Sigmoid colon (tissue), 7 donors: Measurements from ENCODE around the gene TNNI2. TPM values are rescaled to one million over a fixed set of nuclear protein-coding genes. Genes with fewer than 3 reads are reported as not detected.
A peak's percentile ranks its signal among the peaks of the same experiment; 100 is the strongest.

Experiments
- DNase-seq: peaks from one replicate; pipeline ENCODE4 v3.0.0-alpha.2; 2019
- H3K27ac ChIP-seq, 4 donors: fragments of 200-600 bp; sonication (generic); one replicate each; pipeline ENCODE4 v1.5.1; 2016 to 2019; ENCODE audit warnings: mild to moderate bottlenecking in 1 of 4
- H3K27me3 ChIP-seq, 3 donors: fragments of 200-600 bp; sonication (generic); one replicate each; pipeline ENCODE4 v1.5.1; 2019; ENCODE audit warnings: mild to moderate bottlenecking in 1 of 3
- H3K36me3 ChIP-seq, 4 donors: fragments of 200-600 bp; sonication (generic); one replicate each; pipeline ENCODE4 v1.5.1; 2016 to 2019
- H3K4me1 ChIP-seq, 4 donors: fragments of 200-600 bp; sonication (generic); one replicate each; pipeline ENCODE4 v1.5.1; 2017 to 2019
- H3K4me3 ChIP-seq, 4 donors: fragments of 200-600 bp; sonication (generic); one replicate each; pipeline ENCODE4 v1.5.1; 2017 to 2019; ENCODE audit warnings: mild to moderate bottlenecking in 2 of 4, moderate library complexity in 1 of 4
- H3K9me3 ChIP-seq, 4 donors: fragments of 200-600 bp in 3 of 4; sonication (generic) in 3 of 4; one replicate each; pipeline versions ENCODE4 v1.5.1 to v1.6.1; 2013 to 2019
- EP300 ChIP-seq, 4 donors: sonication (generic); formaldehyde crosslinking; IDR thresholded peaks; one replicate each; pipeline ENCODE4 v1.6.1; 2017; ENCODE audit warnings: antibody characterized with exemption in 4 of 4
- POLR2A ChIP-seq, 2 donors: fragments of 450-650 bp; IDR thresholded peaks; one replicate each; pipeline ENCODE4 v1.6.1; 2016; ENCODE audit warnings: antibody characterized with exemption in 2 of 2, mild to moderate bottlenecking in 2 of 2, moderate library complexity in 2 of 2
- POLR2AphosphoS5 ChIP-seq, 4 donors: sonication (generic); formaldehyde crosslinking; IDR thresholded peaks; one replicate each; pipeline ENCODE4 v1.6.1; 2017; ENCODE audit warnings: antibody characterized with exemption in 4 of 4
- WGBS, 2 donors: extraction: QIAGEN DNeasy Blood & Tissue Kit; methylation state at CpG; one replicate each; pipeline ENCODE4 v1.1.7; 2013; 5-methylcytosine and 5-hydroxymethylcytosine counted together
- intact Hi-C: fragments of 100-400 bp; cut with DNase I; formaldehyde crosslinking; loops from one replicate; pipeline ENCODE4 v1.15.1; 2023
- polyA plus RNA-seq, 3 donors: library from polyadenylated mRNA; stranded (reverse); fragments of 200-250 nt; gene quantifications; one replicate each; pipeline ENCODE4 v1.2.3, GENCODE V29; 2013
- total RNA-seq, 4 donors: library from RNA; depleted of rRNA; stranded (reverse); fragments of >200 nt; gene quantifications; one replicate each; pipeline ENCODE4 v1.1.0, GENCODE V29; 2016
- TF ChIP-seq, protein P1 (sequence below), 4 experiments: fragments of 450-650 bp in 3 of 4; fragments of 200-600 bp in 1 of 4; IDR thresholded peaks; one replicate each; pipeline ENCODE4 v1.5.1; 2016 to 2019; ENCODE audit warnings: antibody characterized with exemption in 4 of 4, mild to moderate bottlenecking in 3 of 4, moderate library complexity in 2 of 4
- donor health status: healthy with polysubstance abuse.
- donor health status: Bipolar disorder and iron deficiency.
- donor health status: healthy.

The TNNI2 gene
- total and polyA plus RNA-seq, 7 donors: 1.7 to 2.4 TPM; not detected in 5

DNA sequence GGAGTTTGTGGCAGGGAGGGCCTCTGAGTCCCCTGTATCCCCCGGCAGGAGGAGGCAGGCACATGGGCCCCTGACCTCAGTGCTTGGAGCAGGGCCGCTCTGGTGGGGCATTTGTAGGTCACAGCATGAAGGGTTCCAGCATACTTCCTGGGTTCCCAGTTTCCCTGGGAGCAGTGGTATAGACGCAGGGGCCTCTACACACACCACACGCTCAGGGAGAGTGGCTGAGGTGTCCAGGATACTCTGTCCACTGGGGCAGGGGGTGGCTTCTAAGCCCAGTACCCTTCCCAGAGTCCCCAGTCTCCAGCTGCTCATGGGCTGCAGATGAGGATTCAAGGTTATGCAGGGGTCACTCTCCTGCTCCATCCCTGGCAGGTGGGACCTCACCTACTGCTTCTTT is 20.2 kb downstream of the TNNI2 start:
- intact Hi-C loops: no loop called here
- WGBS, 2 donors: 67 to 85% methylated on average over 4 of the region's 4 CpGs
- TF ChIP-seq EP300 (IDR thresholded peaks at IDR 0.05): no peak
- Histone ChIP-seq H3K27ac (no peak overlapping the region), H3K36me3 (no peaks in the 10 kb centered on the region), H3K27me3 (no peaks in the 10 kb centered on the region), H3K4me3 (no peak overlapping the region), H3K9me3 (no peaks in the 10 kb centered on the region), H3K4me1 (peaks cover 0 to 12% (median 11%) of the 10 kb centered on the region in 4 donors)
- DNase-seq: no peak

DNA sequence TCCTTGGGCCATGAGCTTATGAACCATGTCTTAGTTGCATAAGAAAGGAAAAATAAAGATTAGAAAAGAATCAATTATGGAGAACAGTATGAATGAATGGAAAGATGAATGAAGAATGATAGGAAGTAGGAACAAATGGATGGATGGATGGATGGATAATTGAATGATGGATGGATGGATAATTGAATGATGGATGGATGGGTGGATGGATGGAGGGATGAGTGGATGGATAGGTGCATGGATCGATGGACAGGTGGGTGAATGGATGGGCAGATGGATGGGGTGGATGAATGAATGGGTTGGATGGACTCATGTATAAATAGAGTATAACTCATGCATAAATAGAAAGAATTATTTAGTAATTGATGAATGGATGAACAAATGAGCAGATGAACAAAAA is 21.3 kb downstream of the TNNI2 start:
- 95% methylated on average over 1 of the region's 1 CpG for WGBS, 2 donors
- Histone ChIP-seq H3K36me3 (no peaks in the 10 kb centered on the region), H3K27ac (no peak overlapping the region), H3K4me3 (no peak overlapping the region), H3K27me3 (no peaks in the 10 kb centered on the region), H3K4me1 (peaks cover 0 to 23% (median 22%) of the 10 kb centered on the region in 4 donors), H3K9me3 (no peaks in the 10 kb centered on the region)
- intact Hi-C loops: loop anchor here (5.0 to 10.0 kb wide), 3 partner anchors 98 to 545 kb away; partner anchors contain the start of genes C11orf21, CTSD, TSPAN32 and TSSC4
- TF ChIP-seq EP300 (IDR thresholded peaks at IDR 0.05) (no peak), POLR2AphosphoS5 (IDR thresholded peaks at IDR 0.05) (no peak), POLR2A (IDR thresholded peaks at IDR 0.05) (no peak)
- TF ChIP-seq, protein P1, sequence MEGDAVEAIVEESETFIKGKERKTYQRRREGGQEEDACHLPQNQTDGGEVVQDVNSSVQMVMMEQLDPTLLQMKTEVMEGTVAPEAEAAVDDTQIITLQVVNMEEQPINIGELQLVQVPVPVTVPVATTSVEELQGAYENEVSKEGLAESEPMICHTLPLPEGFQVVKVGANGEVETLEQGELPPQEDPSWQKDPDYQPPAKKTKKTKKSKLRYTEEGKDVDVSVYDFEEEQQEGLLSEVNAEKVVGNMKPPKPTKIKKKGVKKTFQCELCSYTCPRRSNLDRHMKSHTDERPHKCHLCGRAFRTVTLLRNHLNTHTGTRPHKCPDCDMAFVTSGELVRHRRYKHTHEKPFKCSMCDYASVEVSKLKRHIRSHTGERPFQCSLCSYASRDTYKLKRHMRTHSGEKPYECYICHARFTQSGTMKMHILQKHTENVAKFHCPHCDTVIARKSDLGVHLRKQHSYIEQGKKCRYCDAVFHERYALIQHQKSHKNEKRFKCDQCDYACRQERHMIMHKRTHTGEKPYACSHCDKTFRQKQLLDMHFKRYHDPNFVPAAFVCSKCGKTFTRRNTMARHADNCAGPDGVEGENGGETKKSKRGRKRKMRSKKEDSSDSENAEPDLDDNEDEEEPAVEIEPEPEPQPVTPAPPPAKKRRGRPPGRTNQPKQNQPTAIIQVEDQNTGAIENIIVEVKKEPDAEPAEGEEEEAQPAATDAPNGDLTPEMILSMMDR (IDR thresholded peaks at IDR 0.05): no peak
- no peak for DNase-seq

DNA sequence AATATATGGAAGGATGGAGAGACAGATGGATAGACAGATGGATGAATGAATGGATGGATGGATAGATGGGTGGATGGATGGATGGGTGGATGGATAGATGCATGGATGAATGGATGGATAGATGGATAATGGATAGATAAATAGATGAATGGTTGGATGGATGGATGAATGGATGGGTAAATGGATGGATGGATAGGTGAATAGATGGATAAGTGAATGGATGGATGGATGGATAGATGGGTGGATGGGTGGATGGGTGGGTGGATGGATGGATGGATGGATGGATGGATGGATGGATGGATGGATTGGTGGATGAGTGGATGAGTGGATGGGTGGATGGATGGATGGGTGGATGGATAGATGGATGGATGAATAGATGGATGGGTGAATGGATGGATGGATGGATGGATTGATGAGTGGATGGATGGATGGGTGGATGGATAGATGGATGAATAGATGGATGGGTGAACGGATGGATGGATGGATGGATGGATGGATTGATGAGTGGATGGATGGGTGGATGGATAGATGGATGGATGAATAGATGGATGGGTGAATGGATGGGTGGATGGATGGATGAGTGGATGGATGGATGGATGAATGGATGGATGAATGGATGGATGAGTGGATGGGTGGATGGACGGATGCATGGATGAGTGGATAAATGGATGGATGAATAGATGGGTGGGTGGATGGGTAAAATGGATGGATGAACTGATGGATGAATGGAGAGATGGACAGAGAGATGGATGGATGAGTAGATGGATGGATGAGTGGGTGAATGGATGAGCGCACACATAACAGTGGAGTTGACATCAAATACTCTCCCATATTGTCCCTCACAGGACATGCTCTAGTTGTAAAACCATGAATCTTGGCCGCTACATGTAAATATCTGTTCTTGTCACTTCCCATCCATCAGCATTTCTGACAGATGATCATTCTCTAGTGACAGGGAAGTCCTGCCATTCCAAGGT is 22.9 kb downstream of the TNNI2 start:
- TF ChIP-seq, protein P1 (IDR thresholded peaks at IDR 0.05): no peak
- no peak for TF ChIP-seq POLR2A (IDR thresholded peaks at IDR 0.05)
- TF ChIP-seq POLR2AphosphoS5 (IDR thresholded peaks at IDR 0.05): no peak
- no peak for TF ChIP-seq EP300 (IDR thresholded peaks at IDR 0.05)
- 88 to 95% methylated on average over 4 of the region's 4 CpGs for WGBS, 2 donors
- Histone ChIP-seq H3K4me3 (no peak overlapping the region), H3K27me3 (no peaks in the 10 kb centered on the region), H3K9me3 (no peaks in the 10 kb centered on the region), H3K36me3 (no peaks in the 10 kb centered on the region), H3K4me1 (peaks cover 0 to 39% (median 38%) of the 10 kb centered on the region in 4 donors), H3K27ac (no peak overlapping the region)
- DNase-seq: no peak
- intact Hi-C loops: loop anchor here (5.0 to 10.0 kb wide), 3 partner anchors 99 to 543 kb away; partner anchors contain the start of genes C11orf21, CTSD, TSPAN32 and TSSC4

DNA sequence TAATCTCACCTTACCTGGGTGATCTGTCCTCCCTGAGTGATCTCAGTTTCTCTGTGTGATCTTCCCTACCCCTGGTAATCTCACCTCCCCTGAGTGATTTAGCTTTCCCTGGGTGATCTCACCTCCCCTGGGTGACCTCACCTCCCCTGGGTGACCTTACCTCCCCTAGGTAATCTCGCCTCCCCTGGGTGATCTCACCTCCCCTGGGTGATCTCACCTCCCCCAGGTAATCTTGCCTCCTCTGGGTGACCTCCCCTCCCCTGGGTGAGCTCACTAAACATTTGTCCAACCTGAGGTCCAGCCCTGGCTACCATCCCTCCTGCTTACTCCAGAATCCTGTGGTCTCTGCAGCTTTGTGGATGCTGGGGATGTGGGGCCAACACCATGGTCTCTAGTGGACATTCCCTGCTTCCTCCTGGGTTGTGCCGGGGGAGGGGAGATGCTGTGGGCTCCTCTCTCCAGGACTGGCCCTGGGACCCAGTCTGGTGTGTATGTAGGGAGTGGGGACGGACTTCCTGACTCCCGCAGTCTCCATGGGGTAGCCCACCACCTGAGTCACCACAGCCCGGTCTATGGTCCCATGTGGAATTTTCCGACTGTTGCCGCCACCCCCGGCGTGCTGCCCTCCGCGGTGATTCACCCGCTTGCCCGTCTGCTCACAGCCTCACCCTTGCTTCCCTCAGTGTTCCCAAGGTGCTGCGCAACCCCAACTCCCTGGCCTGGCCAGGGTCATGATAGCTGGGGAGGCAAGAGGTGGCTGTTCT is 24.0 kb downstream of the TNNI2 start:
- Histone ChIP-seq H3K4me1 (peaks cover 0 to 42% (median 40%) of the 10 kb centered on the region in 4 donors), H3K36me3 (no peaks in the 10 kb centered on the region), H3K27me3 (no peaks in the 10 kb centered on the region), H3K27ac (peak overlapping the region; percentile 84 to 91 (median 88)), H3K9me3 (no peaks in the 10 kb centered on the region), H3K4me3 (no peak overlapping the region)
- 77 to 91% methylated on average over 14 of the region's 14 CpGs for WGBS, 2 donors
- TF ChIP-seq EP300 (IDR thresholded peaks at IDR 0.05) (no peak), POLR2A (IDR thresholded peaks at IDR 0.05) (no peak), POLR2AphosphoS5 (IDR thresholded peaks at IDR 0.05) (no peak)
- TF ChIP-seq, protein P1 (IDR thresholded peaks at IDR 0.05): no peak
- intact Hi-C loops: loop anchor here (5.0 to 10.0 kb wide), 3 partner anchors 100 to 542 kb away; partner anchors contain the start of genes C11orf21, CTSD, TSPAN32 and TSSC4
- no peak for DNase-seq
